GM23338 (cell line): ENCODE measurements around the gene PRMT1. TPM values are rescaled to one million over a fixed set of nuclear protein-coding genes. Genes with fewer than 3 reads are reported as not detected.

ENCODE experiments used
- ATAC-seq: fragments of 200-7000 bp; cut with Tn5 transposase; 3 replicates; pipeline ENCODE4 v1.9.1; 2020
- DNase-seq: peaks from one replicate; pipeline ENCODE4 v3.0.0-alpha.2; 2015; ENCODE audit warnings: low spot score
- H2AFZ ChIP-seq: fragments of 200-600 bp; sonication (generic); 2 replicates; pipeline ENCODE4 v1.8.0; 2016; ENCODE audit warnings: antibody characterized with exemption, mild to moderate bottlenecking, moderate library complexity
- H3F3A ChIP-seq: fragments of 200-600 bp; sonication (generic); replicated peaks from 2 replicates; pipeline ENCODE4 v1.8.0; 2017; ENCODE audit warnings: antibody characterized with exemption, mixed run types, low read depth
- H3K27ac ChIP-seq: fragments of 200-600 bp; sonication (generic); 2 replicates; pipeline ENCODE4 v1.6.1; 2016; ENCODE audit warnings: low read depth
- H3K27me3 ChIP-seq: fragments of 200-600 bp; sonication (generic); 2 replicates; pipeline ENCODE4 v1.8.0; 2016; ENCODE audit warnings: mild to moderate bottlenecking, mixed run types, moderate library complexity; ENCODE audit not compliant: insufficient read depth
- H3K36me3 ChIP-seq: fragments of 200-600 bp; sonication (generic); 2 replicates; pipeline ENCODE4 v1.8.0; 2016; ENCODE audit warnings: mild to moderate bottlenecking; ENCODE audit not compliant: insufficient read depth
- H3K4me1 ChIP-seq: fragments of 200-600 bp; sonication (generic); 2 replicates; pipeline ENCODE4 v1.8.0; 2016; ENCODE audit warnings: mild to moderate bottlenecking, moderate library complexity; ENCODE audit not compliant: insufficient read depth
- H3K4me2 ChIP-seq: fragments of 200-600 bp; sonication (generic); 2 replicates; pipeline ENCODE4 v1.7.1; 2017; ENCODE audit warnings: mixed run types
- H3K4me3 ChIP-seq: fragments of 200-600 bp; sonication (generic); 2 replicates; pipeline ENCODE4 v1.6.1; 2016; ENCODE audit warnings: mixed run types
- H3K79me2 ChIP-seq: fragments of 200-600 bp; sonication (generic); replicated peaks from 2 replicates; pipeline ENCODE4 v1.8.0; 2017; ENCODE audit warnings: mild to moderate bottlenecking; ENCODE audit not compliant: insufficient read depth
- H3K9me2 ChIP-seq: fragments of 200-600 bp; sonication (generic); 2 replicates; pipeline ENCODE4 v1.8.0; 2017; ENCODE audit not compliant: insufficient read depth
- H4K20me1 ChIP-seq: fragments of 200-600 bp; sonication (generic); replicated peaks from 2 replicates; pipeline ENCODE4 v1.8.0; 2017; ENCODE audit warnings: mild to moderate bottlenecking; ENCODE audit not compliant: insufficient read depth
- H3K27ac Mint-ChIP-seq: 2 replicates; pipeline ENCODE4 v1.8.0; 2020; ENCODE audit warnings: inconsistent platforms, mild to moderate bottlenecking, moderate library complexity, mixed read lengths
- H3K27me3 Mint-ChIP-seq: 3 replicates; pipeline ENCODE4 v1.8.0; 2022; ENCODE audit warnings: low read depth, mild to moderate bottlenecking, moderate library complexity, mixed read lengths, inconsistent platforms; ENCODE audit not compliant: insufficient read depth, poor library complexity
- H3K36me3 Mint-ChIP-seq: 3 replicates; pipeline ENCODE4 v1.8.0; 2021; ENCODE audit warnings: low read depth, mild to moderate bottlenecking, inconsistent platforms, moderate library complexity, mixed read lengths
- H3K4me1 Mint-ChIP-seq: 3 replicates; pipeline ENCODE4 v1.8.0; 2020; ENCODE audit warnings: mild to moderate bottlenecking, inconsistent platforms, mixed read lengths
- H3K4me3 Mint-ChIP-seq: 3 replicates; pipeline ENCODE4 v1.8.0; 2021; ENCODE audit warnings: moderate library complexity, mild to moderate bottlenecking, inconsistent platforms, mixed read lengths
- H3K9me3 Mint-ChIP-seq: 3 replicates; pipeline ENCODE4 v1.8.0; 2020; ENCODE audit warnings: moderate library complexity, mild to moderate bottlenecking, inconsistent platforms, mixed read lengths
- CREB1 ChIP-seq: fragments of 250-450 bp; sonication (Bioruptor Pico); IDR thresholded peaks from 2 replicates; pipeline ENCODE4 v1.5.0; 2020; ENCODE audit warnings: low read depth, mild to moderate bottlenecking, moderate library complexity
- ETS1 ChIP-seq: IDR thresholded peaks from 2 replicates; pipeline ENCODE4 v1.6.1; 2016; ENCODE audit warnings: antibody characterized with exemption
- EZH2 ChIP-seq: fragments of 200-600 bp; sonication (generic); IDR thresholded peaks from one replicate; pipeline ENCODE4 v1.8.0; 2017; ENCODE audit warnings: antibody characterized with exemption, mild to moderate bottlenecking, low read depth; ENCODE audit not compliant: unreplicated experiment
- JUNB ChIP-seq: IDR thresholded peaks from one replicate; pipeline ENCODE4 v1.6.1; 2016; ENCODE audit warnings: antibody characterized with exemption; ENCODE audit not compliant: unreplicated experiment
- POLR2AphosphoS5 ChIP-seq: IDR thresholded peaks from 2 replicates; pipeline ENCODE4 v1.6.1; 2016; ENCODE audit warnings: antibody characterized with exemption, low read depth
- STAT1 ChIP-seq: IDR thresholded peaks from one replicate; pipeline ENCODE4 v1.6.1; 2016; ENCODE audit warnings: antibody characterized with exemption; ENCODE audit not compliant: unreplicated experiment
- ZNF114 ChIP-seq: fragments of 250-450 bp; sonication (Bioruptor Pico); IDR thresholded peaks from 2 replicates; pipeline ENCODE4 v1.5.0; 2020; ENCODE audit warnings: mild to moderate bottlenecking, moderate library complexity
- ZNF331 ChIP-seq: fragments of 250-450 bp; sonication (Bioruptor Pico); IDR thresholded peaks from 2 replicates; pipeline ENCODE4 v1.5.0; 2020; ENCODE audit warnings: low read depth, mild to moderate bottlenecking, moderate library complexity
- polyA plus RNA-seq: library from polyadenylated mRNA; unstranded; fragments of >200 nt; fragmentation: Nextera tagmentation; extraction: Ambion mirVana; gene quantifications from 2 replicates; pipeline ENCODE4 v1.2.1, GENCODE V29; 2016
- total RNA-seq: library from RNA; depleted of rRNA; stranded (reverse); fragments of >200 nt; shearing (Covaris generic); gene quantifications from 2 replicates; pipeline ENCODE4 v1.2.3, GENCODE V29; 2014
- TF ChIP-seq, protein P1 (sequence below): IDR thresholded peaks from one replicate; pipeline ENCODE4 v1.6.1; 2018; ENCODE audit warnings: antibody characterized with exemption; ENCODE audit not compliant: unreplicated experiment
- TF ChIP-seq, protein P2 (sequence below): fragments of 250-450 bp; sonication (Bioruptor Pico); IDR thresholded peaks from 2 replicates; pipeline ENCODE4 v1.5.0; 2020; ENCODE audit warnings: mild to moderate bottlenecking, moderate library complexity

PRMT1 gene
- total and polyA plus RNA-seq, 2 experiments from 2014 or later = 590 to 700 TPM

DNA sequence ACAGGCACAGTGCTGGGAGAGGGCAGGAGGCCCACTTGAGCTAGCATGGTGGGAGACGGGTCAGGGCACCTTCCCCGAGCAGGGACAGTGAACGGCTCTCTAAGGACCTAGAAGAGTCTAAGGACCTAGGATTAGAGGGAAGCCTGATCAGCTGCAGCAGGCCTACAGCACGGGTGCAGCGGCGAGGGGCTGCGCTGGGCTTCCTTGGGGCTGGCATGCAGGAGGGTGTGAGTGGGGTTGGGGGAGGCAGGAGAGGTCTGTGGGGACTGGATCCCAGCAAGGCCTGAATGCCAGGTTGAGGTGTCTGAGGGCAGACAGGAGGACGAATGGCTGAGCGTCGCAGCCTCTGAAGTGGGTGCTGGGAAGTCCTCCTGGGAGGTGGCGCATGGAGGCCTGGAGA is 31.5 kb upstream of the PRMT1 start:
- H3F3A ChIP-seq = peaks cover 21% of the 10 kb centered on the region
- H3K36me3 ChIP-seq = no peaks in the 10 kb centered on the region; the same call in none of the 2 replicates
- ATAC-seq (no peak), DNase-seq (no peak)
- H3K27ac Mint-ChIP-seq = peak overlapping the region; percentile 77; the same call in 1 of the 2 replicates
- peaks cover 32% of the 10 kb centered on the region for H3K36me3 Mint-ChIP-seq
- peaks cover 13% of the 10 kb centered on the region for H4K20me1 ChIP-seq
- H3K4me1 ChIP-seq = peaks cover 18% of the 10 kb centered on the region
- H3K4me2 ChIP-seq = no peak overlapping the region
- peaks cover 22% of the 10 kb centered on the region for H3K27me3 Mint-ChIP-seq
- no peak overlapping the region for H2AFZ ChIP-seq
- peaks cover 30% of the 10 kb centered on the region for H3K4me1 Mint-ChIP-seq
- H3K4me3 ChIP-seq = no peak overlapping the region
- peaks cover 26% of the 10 kb centered on the region for H3K79me2 ChIP-seq
- no peak overlapping the region for H3K27ac ChIP-seq
- TF ChIP-seq CREB1 (CRISPR knock-in tag) = no peak
- TF ChIP-seq, protein P1, sequence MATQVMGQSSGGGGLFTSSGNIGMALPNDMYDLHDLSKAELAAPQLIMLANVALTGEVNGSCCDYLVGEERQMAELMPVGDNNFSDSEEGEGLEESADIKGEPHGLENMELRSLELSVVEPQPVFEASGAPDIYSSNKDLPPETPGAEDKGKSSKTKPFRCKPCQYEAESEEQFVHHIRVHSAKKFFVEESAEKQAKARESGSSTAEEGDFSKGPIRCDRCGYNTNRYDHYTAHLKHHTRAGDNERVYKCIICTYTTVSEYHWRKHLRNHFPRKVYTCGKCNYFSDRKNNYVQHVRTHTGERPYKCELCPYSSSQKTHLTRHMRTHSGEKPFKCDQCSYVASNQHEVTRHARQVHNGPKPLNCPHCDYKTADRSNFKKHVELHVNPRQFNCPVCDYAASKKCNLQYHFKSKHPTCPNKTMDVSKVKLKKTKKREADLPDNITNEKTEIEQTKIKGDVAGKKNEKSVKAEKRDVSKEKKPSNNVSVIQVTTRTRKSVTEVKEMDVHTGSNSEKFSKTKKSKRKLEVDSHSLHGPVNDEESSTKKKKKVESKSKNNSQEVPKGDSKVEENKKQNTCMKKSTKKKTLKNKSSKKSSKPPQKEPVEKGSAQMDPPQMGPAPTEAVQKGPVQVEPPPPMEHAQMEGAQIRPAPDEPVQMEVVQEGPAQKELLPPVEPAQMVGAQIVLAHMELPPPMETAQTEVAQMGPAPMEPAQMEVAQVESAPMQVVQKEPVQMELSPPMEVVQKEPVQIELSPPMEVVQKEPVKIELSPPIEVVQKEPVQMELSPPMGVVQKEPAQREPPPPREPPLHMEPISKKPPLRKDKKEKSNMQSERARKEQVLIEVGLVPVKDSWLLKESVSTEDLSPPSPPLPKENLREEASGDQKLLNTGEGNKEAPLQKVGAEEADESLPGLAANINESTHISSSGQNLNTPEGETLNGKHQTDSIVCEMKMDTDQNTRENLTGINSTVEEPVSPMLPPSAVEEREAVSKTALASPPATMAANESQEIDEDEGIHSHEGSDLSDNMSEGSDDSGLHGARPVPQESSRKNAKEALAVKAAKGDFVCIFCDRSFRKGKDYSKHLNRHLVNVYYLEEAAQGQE = no peak
- TF ChIP-seq ZNF331 (CRISPR knock-in tag) = no peak
- no peak for TF ChIP-seq ZNF114
- TF ChIP-seq EZH2 = no peak
- no peak for TF ChIP-seq JUNB
- no peak for TF ChIP-seq STAT1
- no peak for TF ChIP-seq POLR2AphosphoS5
- no peak for TF ChIP-seq ETS1
- H3K9me2 ChIP-seq = no peaks in the 10 kb centered on the region
- no peaks in the 10 kb centered on the region for H3K27me3 ChIP-seq
- no peaks in the 10 kb centered on the region for H3K9me3 Mint-ChIP-seq
- no peak overlapping the region for H3K4me3 Mint-ChIP-seq

GRCh38 chr19:49645995-49646394 is 31.1 kb upstream of the PRMT1 start:
- Histone ChIP-seq H3K4me1 (peaks cover 18% of the 10 kb centered on the region), H3K27me3 (no peaks in the 10 kb centered on the region), H4K20me1 (peaks cover 13% of the 10 kb centered on the region), H3F3A (peaks cover 18% of the 10 kb centered on the region), H3K4me2 (no peak overlapping the region), H3K79me2 (peaks cover 26% of the 10 kb centered on the region), H3K36me3 (peaks cover 1% of the 10 kb centered on the region), H3K4me3 (no peak overlapping the region), H3K9me2 (no peaks in the 10 kb centered on the region), H3K27ac (no peak overlapping the region), H2AFZ (no peak overlapping the region)
- peaks cover 18% of the 10 kb centered on the region for H3K27me3 Mint-ChIP-seq
- no peaks in the 10 kb centered on the region for H3K9me3 Mint-ChIP-seq
- peaks cover 34% of the 10 kb centered on the region for H3K36me3 Mint-ChIP-seq
- no peak for DNase-seq
- no peak for ATAC-seq
- H3K4me3 Mint-ChIP-seq = no peak overlapping the region
- H3K27ac Mint-ChIP-seq = no peak overlapping the region
- H3K4me1 Mint-ChIP-seq = peaks cover 26% of the 10 kb centered on the region
- TF ChIP-seq, protein P2, sequence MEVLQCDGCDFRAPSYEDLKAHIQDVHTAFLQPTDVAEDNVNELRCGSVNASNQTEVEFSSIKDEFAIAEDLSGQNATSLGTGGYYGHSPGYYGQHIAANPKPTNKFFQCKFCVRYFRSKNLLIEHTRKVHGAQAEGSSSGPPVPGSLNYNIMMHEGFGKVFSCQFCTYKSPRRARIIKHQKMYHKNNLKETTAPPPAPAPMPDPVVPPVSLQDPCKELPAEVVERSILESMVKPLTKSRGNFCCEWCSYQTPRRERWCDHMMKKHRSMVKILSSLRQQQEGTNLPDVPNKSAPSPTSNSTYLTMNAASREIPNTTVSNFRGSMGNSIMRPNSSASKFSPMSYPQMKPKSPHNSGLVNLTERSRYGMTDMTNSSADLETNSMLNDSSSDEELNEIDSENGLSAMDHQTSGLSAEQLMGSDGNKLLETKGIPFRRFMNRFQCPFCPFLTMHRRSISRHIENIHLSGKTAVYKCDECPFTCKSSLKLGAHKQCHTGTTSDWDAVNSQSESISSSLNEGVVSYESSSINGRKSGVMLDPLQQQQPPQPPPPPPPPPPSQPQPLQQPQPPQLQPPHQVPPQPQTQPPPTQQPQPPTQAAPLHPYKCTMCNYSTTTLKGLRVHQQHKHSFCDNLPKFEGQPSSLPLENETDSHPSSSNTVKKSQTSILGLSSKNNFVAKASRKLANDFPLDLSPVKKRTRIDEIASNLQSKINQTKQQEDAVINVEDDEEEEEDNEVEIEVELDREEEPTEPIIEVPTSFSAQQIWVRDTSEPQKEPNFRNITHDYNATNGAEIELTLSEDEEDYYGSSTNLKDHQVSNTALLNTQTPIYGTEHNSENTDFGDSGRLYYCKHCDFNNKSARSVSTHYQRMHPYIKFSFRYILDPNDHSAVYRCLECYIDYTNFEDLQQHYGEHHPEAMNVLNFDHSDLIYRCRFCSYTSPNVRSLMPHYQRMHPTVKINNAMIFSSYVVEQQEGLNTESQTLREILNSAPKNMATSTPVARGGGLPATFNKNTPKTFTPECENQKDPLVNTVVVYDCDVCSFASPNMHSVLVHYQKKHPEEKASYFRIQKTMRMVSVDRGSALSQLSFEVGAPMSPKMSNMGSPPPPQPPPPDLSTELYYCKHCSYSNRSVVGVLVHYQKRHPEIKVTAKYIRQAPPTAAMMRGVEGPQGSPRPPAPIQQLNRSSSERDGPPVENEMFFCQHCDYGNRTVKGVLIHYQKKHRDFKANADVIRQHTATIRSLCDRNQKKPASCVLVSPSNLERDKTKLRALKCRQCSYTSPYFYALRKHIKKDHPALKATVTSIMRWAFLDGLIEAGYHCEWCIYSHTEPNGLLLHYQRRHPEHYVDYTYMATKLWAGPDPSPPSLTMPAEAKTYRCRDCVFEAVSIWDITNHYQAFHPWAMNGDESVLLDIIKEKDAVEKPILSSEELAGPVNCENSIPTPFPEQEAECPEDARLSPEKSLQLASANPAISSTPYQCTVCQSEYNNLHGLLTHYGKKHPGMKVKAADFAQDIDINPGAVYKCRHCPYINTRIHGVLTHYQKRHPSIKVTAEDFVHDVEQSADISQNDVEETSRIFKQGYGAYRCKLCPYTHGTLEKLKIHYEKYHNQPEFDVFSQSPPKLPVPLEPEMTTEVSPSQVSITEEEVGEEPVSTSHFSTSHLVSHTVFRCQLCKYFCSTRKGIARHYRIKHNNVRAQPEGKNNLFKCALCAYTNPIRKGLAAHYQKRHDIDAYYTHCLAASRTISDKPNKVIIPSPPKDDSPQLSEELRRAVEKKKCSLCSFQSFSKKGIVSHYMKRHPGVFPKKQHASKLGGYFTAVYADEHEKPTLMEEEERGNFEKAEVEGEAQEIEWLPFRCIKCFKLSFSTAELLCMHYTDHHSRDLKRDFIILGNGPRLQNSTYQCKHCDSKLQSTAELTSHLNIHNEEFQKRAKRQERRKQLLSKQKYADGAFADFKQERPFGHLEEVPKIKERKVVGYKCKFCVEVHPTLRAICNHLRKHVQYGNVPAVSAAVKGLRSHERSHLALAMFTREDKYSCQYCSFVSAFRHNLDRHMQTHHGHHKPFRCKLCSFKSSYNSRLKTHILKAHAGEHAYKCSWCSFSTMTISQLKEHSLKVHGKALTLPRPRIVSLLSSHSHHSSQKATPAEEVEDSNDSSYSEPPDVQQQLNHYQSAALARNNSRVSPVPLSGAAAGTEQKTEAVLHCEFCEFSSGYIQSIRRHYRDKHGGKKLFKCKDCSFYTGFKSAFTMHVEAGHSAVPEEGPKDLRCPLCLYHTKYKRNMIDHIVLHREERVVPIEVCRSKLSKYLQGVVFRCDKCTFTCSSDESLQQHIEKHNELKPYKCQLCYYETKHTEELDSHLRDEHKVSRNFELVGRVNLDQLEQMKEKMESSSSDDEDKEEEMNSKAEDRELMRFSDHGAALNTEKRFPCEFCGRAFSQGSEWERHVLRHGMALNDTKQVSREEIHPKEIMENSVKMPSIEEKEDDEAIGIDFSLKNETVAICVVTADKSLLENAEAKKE (CRISPR knock-in tag) = no peak
